DND-41 (cell line): ENCODE data around the gene CLCA4.

Experiments used
- ATAC-seq: fragments of 200-7000 bp; cut with Tn5 transposase; 3 replicates; pipeline ENCODE4 v1.9.1; 2021; ENCODE audit warnings: low read depth; ENCODE audit not compliant: insufficient read depth
- DNase-seq: peaks from one replicate; pipeline ENCODE4 v3.0.0-alpha.2; 2020
- H2AFZ ChIP-seq: 2 replicates; pipeline ENCODE4 v1.6.0; 2012; ENCODE audit warnings: low read depth, low read length
- H3K27ac ChIP-seq: 2 replicates; pipeline ENCODE4 v1.5.1; 2012; ENCODE audit warnings: low read length, inconsistent platforms
- H3K27me3 ChIP-seq: fragments of 200-600 bp; sonication (generic); 2 replicates; pipeline ENCODE4 v1.6.0; 2012; ENCODE audit warnings: low read length, mild to moderate bottlenecking, inconsistent platforms; ENCODE audit not compliant: insufficient read depth, poor library complexity
- H3K36me3 ChIP-seq: 2 replicates; pipeline ENCODE4 v1.5.1; 2012; ENCODE audit warnings: low read length, inconsistent platforms; ENCODE audit not compliant: insufficient read depth
- H3K4me1 ChIP-seq: 2 replicates; pipeline ENCODE4 v1.5.1; 2012; ENCODE audit warnings: mild to moderate bottlenecking, low read length; ENCODE audit not compliant: insufficient read depth
- H3K4me2 ChIP-seq: 2 replicates; pipeline ENCODE4 v1.6.0; 2012; ENCODE audit warnings: mild to moderate bottlenecking, moderate library complexity, low read length, inconsistent platforms; ENCODE audit not compliant: insufficient read depth
- H3K4me3 ChIP-seq, 2 experiments: fragments of 200-600 bp in 1 of 2; shearing (Covaris generic) in 1 of 2; 2 replicates each; pipeline ENCODE4 v1.5.1; 2012 to 2016; ENCODE audit warnings: inconsistent platforms in 2 of 2, low read length in 2 of 2, mild to moderate bottlenecking in 2 of 2, low read depth in 1 of 2, moderate library complexity in 1 of 2
- H3K79me2 ChIP-seq: 2 replicates; pipeline ENCODE4 v1.6.0; 2012; ENCODE audit warnings: low read length, inconsistent platforms; ENCODE audit not compliant: insufficient read depth
- H3K9ac ChIP-seq: 2 replicates; pipeline ENCODE4 v1.6.0; 2012; ENCODE audit warnings: low read depth, mild to moderate bottlenecking, inconsistent platforms, low read length, moderate library complexity
- H3K9me3 ChIP-seq: 2 replicates; pipeline ENCODE4 v1.5.1; 2012; ENCODE audit warnings: low read length, moderate library complexity, mild to moderate bottlenecking, inconsistent platforms; ENCODE audit not compliant: insufficient read depth, severe bottlenecking
- H4K20me1 ChIP-seq: 2 replicates; pipeline ENCODE4 v1.6.0; 2012; ENCODE audit warnings: low read length; ENCODE audit not compliant: insufficient read depth
- CTCF ChIP-seq: IDR thresholded peaks from 2 replicates; pipeline ENCODE4 v1.5.1; 2012; ENCODE audit warnings: borderline replicate concordance, low read length, moderate library complexity, mild to moderate bottlenecking; ENCODE audit not compliant: poor library complexity, severe bottlenecking; ENCODE audit errors: extremely low read depth
- EZH2 ChIP-seq: IDR thresholded peaks from 3 replicates; pipeline ENCODE4 v1.6.1; 2012; ENCODE audit warnings: borderline replicate concordance, low read depth, mild to moderate bottlenecking, moderate library complexity, low read length, inconsistent platforms; ENCODE audit not compliant: severe bottlenecking

Gene CLCA4

GRCh38 chr1:86507935-86508582, 38.8 kb upstream of the CLCA4 start:
- H3K9me3 ChIP-seq = no peaks in the 10 kb centered on the region
- H3K79me2 ChIP-seq = no peaks in the 10 kb centered on the region
- H3K4me1 ChIP-seq = no peaks in the 10 kb centered on the region
- H2AFZ ChIP-seq = no peak overlapping the region
- peaks cover 3% of the 10 kb centered on the region for H3K27me3 ChIP-seq
- DNase-seq (peak; percentile 15), ATAC-seq (peak; percentile 58)
- TF ChIP-seq EZH2 (no peak), CTCF (peak; percentile 50)
- H3K4me2 ChIP-seq = no peak overlapping the region
- H3K4me3 ChIP-seq = no peak overlapping the region
- H4K20me1 ChIP-seq = no peaks in the 10 kb centered on the region
- no peak overlapping the region for H3K27ac ChIP-seq
- H3K9ac ChIP-seq = no peak overlapping the region
- no peaks in the 10 kb centered on the region for H3K36me3 ChIP-seq

- H3K79me2 ChIP-seq = no peaks in the 10 kb centered on the region
- no peaks in the 10 kb centered on the region for H3K36me3 ChIP-seq
- no peaks in the 10 kb centered on the region for H4K20me1 ChIP-seq
- H3K4me2 ChIP-seq = no peak overlapping the region
- no peak overlapping the region for H2AFZ ChIP-seq
- no peak overlapping the region for H3K4me3 ChIP-seq
- no peaks in the 10 kb centered on the region for H3K9me3 ChIP-seq
- H3K27me3 ChIP-seq = peaks cover 3% of the 10 kb centered on the region
- no peak overlapping the region for H3K9ac ChIP-seq
- ATAC-seq = no peak
- DNase-seq = no peak
- H3K4me1 ChIP-seq = no peaks in the 10 kb centered on the region
- TF ChIP-seq CTCF (no peak), EZH2 (no peak)
- no peak overlapping the region for H3K27ac ChIP-seq
Observed at GRCh38 chr1:86508583-86508969, 38.3 kb upstream of the CLCA4 start.

- H3K9me3 ChIP-seq = no peaks in the 10 kb centered on the region
- ATAC-seq = 0 out of 3 replicates have a peak, but pooled peaks have one; percentile 52
- H3K27ac ChIP-seq = no peak overlapping the region
- no peak overlapping the region for H3K9ac ChIP-seq
- no peaks in the 10 kb centered on the region for H3K27me3 ChIP-seq
- no peak overlapping the region for H3K4me3 ChIP-seq
- no peak for DNase-seq
- no peaks in the 10 kb centered on the region for H3K79me2 ChIP-seq
- H3K4me2 ChIP-seq = no peak overlapping the region
- no peaks in the 10 kb centered on the region for H3K36me3 ChIP-seq
- H3K4me1 ChIP-seq = no peaks in the 10 kb centered on the region
- no peak for TF ChIP-seq EZH2
- TF ChIP-seq CTCF = peak; percentile 11
- no peak overlapping the region for H2AFZ ChIP-seq
- no peaks in the 10 kb centered on the region for H4K20me1 ChIP-seq
Observed at GRCh38 chr1:86515597-86515996, 31.3 kb upstream of the CLCA4 start.
